ENCODE results near the gene PAPOLB.
"Not testable (repeated sequence)": the region's sequence is repeated elsewhere in the genome, so short reads cannot be mapped to it uniquely, and the experiment has no call there.

Gene PAPOLB

DNA sequence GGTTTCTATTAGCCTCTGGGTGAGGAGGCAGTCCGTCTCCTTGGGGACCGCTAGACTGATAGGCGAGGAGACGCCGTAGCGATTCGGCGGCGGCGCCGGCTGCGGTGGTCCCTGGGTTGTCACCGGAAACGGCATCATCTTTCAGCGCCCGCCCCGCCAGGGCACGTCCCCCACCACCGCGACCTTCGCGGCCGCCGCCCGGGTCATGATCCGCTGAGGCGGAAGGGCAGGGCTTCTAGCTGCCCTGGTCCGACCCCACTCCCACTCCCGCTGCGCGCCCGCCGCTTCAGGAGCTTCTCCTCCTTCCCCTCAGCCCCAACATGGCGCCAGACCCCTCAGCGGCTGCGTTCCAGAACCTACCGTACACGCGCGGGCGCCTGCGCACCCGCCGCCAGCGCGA lies at the start of gene PAPOLB:
Gene PAPOLB, minus strand, starts transcription at position 358 of the 400 bp plus-strand sequence. Its CDS starts 220 bp downstream, at position 138.
- no peak for DNase-seq

DNA sequence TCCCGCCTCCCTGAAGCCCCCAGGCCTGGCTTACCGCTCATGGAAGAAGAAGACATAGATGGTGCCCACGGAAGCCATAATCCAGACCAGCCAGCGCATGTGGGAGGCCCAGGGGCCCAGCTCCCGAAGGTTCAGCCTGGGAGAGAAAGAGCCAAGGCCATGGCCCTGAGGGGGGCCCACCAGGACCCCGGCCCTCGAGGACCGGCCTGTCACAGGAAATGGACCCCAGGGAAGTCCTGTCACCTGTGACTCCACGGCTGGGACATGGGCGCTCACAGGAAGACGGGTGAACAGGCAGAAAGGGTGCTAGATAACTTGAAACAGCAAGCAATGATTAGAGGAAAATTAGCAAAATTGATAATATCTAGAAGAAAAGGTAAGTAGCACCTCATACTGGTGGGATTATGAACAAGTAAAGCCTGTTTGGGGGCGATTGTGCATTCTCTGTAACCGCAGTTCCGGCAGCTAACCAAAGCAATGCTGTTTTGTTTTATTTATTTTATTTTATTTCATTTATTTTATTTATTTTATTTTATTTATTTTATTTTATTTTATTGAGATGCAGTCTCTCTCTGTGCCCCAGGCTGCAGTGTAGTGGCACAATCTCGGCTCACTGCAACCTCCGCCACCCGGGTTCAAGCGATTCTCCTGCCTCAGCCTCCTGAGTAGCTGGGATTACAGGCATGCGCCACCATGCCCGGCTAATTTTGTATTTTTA lies 49.4 kb upstream of the PAPOLB start:
- no peak for DNase-seq

DNA sequence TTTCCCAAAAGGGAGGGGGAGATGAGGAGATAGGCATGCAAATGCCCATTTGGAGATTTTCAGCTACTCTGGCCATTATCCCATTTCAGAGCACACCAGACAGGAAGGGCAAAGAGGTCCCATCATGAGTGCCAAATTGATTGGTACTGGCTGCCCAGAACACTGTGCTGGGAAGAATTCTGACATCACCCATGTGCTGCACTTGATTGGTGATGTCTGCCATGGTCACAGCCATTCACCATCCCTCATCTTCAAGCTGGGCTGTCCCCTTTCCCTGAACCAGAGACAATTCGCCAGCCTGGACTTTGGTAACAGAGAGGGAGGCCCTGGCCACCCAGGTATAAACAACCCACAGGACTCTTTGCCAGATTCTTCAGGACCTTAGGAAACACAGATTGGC lies 44.9 kb upstream of the PAPOLB start:
- no peak for DNase-seq

DNA sequence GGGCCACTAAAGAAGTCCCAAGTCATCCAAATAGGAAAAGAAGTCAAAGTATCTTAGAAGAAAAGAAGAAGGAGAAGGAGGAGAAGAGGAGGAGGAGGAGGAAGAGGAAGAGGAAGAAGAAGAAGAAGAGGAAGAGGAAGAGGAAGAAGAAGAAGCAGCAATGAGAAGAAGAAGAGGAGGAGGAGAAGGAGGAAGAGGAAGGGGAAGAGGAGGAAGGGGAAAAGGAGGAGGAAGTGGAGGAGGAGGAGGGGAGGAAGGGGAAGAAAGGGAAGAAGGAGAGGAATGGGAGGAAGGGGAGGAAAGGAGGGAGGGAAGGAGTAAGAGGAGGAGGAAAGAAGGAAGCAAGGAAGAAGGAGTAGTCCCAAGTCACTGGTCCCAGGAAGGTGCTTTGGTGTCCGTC lies 43.3 kb upstream of the PAPOLB start:
- no peak for DNase-seq

DNA sequence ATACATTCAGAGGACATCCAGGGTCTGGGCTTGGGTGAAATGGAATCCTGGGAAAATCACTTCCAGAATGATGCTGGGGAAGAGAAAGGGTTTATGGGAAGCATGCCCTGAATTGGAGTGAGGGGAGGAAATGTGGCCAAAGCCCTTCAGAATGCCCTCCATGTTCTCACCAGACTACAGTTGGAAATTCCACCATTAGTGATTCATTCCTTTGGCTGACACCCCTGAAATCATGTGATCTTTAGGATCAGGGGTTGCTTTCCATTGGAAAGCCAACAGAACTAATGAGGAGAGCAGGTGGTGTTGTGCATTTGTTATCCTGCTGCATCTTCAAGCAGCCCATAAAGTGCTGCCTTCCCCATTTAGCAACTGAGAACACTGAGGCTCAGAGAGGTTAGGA lies 42.5 kb upstream of the PAPOLB start:
- no peak for DNase-seq

DNA sequence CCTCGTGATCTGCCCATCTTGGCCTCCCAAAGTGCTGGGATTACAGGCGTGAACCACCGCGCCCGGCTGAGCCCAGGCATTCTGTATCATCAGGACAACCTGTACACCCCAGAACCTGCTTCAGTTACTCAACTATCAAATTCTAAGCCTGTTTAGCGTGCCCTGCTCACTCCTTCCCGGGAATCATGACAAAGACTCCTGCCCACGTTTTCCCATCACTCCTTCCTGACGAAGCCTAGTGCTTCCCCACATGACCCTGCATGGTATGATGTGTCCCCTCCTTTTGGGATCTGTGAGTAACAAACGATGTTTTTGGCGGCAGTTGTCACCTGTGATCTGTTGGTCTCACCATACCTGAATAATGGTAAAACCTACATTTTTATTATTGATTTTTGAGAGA lies 33.9 kb upstream of the PAPOLB start:
- DNase-seq, result peak in 1 of 58 donors; percentile 21

DNA sequence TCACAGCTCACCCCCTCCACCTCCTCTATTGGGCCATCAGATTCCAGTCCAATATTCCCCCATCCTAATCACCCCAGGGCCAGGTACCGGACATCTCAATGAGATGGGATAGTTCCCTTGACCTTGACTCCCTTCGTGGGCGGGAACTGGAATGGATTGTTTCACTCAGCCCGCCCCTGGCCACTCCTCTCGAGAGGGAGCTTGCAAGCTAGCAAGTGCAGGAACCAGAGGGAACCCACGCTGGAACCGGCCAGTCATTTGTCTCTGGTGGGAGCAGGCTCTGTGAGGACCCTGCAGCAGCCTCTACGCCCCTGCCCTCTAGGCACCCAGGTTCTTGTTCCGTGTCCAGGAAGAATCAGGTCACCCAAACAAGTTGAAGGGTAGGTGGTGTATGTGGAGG lies 32.7 kb upstream of the PAPOLB start:
- no peak for DNase-seq

DNA sequence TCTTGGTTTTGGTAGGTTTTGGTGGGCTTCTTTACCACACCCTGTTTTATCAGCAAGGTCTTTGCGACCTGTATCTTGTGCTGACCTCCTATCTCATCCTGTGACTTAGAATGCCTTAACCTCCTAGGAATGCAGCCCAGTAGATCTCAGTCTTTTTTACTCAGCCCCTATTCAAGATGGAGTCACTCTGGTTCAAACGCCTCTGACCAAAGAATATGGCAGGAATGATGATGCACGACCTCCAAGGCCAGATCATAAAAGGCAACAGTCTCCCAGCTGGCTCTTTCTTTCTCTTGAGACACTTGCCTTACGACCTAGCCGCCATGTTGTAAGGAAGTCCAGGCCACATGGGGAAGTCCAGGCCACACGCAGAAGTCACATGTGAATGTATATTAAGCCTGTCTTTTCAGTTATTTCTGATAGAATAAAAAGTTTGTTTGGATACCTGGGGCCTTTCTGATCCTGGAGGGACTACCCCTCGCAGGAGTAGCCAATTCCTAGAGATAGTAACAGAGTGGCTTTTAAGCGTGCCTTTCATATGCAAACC lies 32.2 kb upstream of the PAPOLB start:
- no peak for DNase-seq

DNA sequence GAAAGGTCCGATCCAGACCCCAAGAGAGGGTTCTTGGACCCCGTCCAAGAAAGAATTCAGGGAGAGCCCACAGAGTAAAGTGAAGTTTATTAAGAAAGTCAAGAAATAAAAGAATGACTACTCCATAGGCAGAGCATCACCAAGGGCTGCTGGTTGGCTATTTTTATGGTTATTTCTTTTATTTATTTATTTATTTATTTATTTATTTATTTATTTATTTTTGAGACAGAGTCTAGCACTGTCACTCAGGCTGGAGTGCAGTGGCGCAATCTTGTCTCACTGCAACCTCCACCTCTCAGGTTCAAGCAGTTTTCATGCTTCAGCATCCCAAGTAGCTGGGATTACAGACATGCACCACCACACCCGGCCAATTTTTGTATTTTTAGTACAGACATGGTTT lies 31.4 kb upstream of the PAPOLB start:
- DNase-seq, result not testable (repeated sequence)

DNA sequence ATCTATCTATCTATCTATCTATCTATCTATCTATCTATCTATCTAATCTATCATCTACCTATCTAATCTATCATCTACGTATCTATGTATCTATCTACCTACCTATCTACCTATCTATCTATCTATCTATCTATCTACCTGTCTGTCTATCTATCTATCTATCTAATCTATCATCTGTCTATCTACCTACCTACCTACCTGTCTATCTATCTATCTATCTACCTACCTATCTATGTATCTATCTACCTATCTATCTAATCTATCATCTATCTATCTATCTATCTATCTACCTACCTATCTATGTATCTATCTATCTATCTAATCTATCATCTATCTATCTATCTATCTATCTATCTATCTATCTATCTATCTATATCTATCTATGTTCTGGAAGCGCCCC lies 29.7 kb upstream of the PAPOLB start:
- DNase-seq, result not testable (repeated sequence)

DNA sequence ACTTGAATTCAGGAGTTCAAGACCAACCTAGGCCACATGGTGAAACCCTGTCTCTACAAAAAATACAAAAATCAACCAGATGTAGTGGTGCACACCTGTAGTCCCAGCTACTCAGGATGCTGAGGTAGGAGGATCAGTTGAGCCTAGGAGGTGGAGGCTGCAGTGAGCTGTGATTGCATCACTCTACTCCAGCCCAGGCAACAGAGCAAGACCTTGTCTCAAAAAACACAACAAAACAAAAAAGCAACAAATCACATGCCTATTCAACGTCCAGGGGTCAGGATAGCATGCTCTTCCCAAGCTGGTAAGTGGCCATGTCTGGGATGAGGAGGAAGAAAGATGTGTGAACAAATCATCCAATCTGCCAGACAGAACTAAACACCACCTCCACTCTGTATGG lies 27.9 kb upstream of the PAPOLB start:
- DNase-seq, result no peak

DNA sequence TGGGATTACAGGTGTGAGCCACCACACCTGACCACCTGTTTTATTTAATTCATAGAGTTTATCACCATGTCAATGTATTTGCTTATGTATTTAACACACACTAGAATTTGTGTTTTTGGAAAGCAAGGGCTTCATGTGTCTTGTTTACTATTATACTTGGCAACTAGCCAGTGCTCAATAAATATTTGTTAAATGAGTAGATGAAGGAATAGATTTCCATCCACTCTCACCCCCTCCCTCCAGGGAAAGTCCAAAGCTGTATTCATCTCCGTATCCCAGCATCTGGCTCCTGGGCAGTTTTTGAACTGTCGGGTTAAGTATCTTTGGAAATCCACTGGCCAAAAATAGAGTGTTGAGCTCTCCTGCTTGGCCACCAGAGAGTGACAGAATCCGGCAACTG lies 26.3 kb upstream of the PAPOLB start:
- no peak for DNase-seq

DNA sequence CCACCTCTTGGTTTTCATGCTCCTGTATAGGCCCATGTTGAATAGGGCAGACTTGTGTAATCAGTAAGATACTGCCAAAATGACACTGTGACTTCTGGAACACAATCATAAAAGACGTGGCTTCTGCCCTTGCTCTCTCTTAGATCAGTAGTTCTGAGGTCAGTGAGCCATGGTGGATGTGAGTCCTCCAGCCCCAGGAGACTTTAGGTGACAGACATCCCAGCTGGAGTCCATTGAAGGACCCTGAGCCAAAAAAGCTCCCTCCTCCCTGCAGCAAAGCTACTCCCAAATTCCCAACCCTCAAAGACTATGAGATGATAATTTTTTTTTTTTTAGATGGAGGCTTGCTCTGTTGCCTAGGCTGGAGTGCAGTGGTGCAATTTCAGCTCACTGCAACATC lies 24.8 kb upstream of the PAPOLB start:
- no peak for DNase-seq

DNA sequence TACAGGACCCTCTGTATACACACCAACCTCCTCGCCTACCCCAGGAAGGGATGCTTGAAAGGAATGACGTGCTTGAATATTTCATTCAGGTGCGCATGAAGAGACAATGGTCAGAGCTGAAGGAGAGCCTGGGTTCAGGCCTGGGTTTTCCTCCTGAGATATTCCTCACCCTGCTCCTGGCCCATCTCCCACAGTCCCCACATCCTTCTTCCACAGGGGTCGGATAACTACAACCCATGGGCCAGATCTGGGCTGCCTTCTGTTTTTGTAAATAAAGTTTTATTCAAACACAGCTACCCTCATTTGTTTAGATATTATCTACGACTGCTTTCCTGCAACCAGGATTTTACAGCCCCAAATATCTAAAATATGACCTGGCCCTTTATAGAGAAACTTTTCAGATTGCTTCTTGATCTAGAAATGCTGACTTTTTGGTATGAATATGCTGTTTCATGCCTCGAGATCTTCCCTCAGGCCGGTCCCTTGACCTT lies 23.5 kb upstream of the PAPOLB start:
- DNase-seq, result no peak

DNA sequence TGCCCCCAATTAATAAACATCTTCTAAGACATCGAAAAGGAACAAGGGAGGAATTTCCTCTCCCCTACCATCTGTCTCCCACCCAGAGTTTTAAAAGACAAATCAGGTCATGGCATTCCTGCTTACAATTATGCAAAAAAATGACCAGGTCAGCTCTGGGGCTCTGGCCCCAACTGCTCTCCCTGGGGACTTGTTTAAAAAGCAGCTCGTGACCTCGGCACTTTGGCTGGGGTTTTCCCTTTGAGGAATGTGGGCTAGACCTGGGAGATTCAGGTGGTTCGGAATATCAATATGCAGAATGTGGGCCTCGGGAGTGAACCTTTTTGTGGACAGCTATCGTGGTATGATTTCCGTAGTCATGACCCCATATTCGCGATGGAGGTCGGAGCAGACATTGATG lies 22.3 kb upstream of the PAPOLB start:
- no peak for DNase-seq

DNA sequence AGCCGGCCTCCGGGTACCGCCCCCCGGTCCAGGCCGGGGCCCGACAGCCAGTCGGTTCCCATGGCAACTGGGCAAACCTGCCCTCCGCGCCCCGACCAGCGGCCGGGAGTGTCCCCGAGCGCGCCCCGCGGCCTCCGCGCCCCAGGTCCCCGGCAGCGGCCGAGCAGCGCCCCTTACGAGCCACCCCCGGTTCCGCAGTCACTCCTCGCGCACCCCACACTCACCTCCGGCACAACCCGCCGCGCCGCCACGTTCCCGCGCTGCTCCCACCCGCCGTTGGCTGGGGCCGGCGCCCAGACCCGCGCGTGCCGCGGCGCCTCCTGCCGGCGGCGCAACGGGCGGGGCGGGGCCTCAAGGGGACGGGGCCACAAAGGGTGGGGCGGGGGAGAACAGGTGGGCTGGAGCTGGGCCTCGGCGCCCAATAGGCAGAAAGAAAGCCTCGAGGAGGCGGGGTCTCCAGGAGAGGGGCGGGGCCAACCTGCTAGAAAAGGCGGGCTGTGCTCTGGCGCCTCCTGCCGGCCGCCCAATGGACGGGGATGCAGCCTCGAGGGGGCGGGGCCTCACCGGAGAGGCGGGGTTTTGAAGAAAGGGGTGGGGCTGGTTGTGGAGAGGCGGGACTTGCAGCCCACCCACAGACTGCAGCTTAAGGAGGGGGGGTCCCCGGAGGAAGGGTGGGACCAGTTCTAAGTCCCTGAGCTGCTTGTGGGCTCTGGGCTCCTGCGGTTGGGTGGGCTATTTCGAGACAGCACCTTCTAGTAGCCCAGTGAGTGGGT lies 21.7 kb upstream of the PAPOLB start, which contains the start of gene RADIL:
Gene RADIL, minus strand, starts transcription at position 345 of the 773 bp plus-strand sequence. CDS start 5,577 bp downstream, outside the sequence.
- DNase-seq, result peak in 57 of 58 donors; percentile 23 to 96 (median 90)

DNA sequence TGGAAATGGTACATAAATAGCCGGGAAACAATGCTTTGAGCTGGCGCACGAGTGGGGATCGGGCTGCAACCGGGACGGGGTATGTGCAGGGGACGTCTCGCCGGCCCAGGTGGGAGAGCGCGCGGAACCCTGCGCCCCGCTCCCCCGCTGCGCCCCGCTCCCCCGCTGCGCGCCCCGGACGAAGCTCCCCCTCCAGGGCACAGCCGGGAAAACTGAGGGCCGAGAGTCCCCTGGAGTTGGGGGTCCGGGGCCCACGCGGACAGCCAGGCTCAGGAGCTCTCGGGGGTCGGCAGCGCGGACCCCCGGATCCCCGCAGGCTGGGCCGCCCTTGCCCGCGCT lies 21.2 kb upstream of the PAPOLB start:
- DNase-seq, result no peak

DNA sequence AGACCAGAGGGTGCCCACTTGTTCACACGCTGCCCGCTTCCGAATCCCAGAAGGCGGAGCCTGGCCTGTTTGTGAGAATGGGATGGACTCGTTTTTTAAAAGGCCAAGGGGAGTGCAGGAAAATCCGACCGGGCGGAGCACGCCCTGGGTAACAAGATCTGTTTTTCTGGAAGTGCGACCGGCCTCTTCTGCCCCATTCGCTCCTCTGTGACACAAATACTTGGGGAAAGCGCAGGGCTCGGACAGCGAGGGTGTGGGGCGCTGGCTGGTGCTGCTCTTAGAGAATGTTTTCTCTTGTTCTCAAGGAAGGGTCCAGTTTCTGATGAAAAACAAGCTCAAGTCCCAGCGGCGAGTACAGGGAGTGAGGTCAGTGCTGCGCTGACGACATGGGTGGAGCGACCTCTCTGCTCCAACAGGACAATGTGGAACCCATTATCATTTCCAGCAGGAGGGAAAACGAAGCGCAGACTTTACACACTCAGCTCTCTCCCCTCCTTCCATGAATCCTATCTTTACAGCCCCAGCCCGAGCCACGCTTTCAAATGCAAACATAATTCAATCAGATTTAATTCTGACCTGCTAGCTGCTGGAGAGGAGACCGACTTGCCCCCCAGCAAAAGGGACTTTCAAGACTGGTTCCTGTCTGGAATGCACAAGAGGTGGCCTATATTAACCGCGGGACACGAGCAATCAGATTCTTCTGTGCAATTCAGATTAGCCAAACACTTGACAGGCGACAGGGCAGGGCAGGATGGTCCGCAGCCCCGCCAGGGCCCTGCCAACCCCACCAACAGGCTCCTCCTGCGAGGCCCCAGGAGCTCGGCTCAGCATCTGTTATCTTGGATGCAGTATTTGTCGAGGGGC lies 20.6 kb upstream of the PAPOLB start:
- DNase-seq, result peak in 31 of 58 donors; percentile 10 to 63 (median 22)

DNA sequence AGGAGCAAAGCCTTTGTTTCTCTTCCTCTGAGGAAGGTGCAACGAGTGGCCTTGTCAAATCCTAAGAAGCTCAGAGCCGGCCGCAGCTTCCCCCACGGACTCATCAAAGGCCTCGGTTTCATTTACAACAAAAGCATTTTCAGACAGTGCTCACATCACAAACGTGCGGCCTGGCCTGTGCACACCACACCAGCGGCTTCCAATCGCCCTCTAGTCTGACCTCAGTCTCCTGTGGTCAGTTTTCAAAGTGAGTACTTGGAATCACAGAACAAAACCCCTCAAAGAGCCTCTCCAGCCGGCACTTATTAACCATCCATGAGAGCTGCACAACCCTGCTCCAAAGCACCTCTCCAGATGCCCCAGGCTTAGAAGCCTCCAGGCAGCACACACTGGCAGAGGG lies 18.4 kb upstream of the PAPOLB start:
- DNase-seq, result no peak

DNA sequence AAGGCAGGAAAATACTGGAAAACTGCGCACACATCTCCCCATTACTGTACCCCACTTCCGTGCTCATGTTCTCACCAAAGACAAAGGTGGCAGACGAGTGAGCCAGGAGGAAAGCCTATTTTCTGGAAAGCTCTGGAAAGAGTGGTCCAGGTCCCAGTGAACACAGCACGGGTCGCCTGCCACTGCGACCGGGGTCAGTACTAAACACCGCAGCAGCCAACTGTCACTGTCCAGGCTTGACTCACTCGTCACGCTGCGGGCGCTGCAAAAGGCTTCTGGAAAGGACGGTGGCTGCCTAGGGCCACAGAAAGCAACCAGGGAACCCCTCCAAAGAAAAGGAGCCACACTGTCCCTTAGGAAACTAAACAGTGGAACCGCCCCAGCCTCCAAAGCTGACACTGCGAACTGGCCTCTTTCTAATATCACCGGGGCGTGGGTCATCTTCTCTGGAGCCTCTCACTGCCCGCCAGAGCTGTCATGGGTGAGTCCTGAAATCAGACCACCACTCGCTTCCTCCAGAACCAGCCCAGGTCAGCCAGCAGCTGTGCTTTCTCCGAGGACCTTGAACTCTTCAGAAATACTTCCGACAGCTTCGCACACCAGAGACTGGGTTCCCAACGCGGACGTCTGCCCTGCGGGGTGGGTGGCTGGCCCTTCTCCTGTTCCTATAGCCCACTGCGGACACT lies 17.7 kb upstream of the PAPOLB start:
- DNase-seq, result peak in 4 of 58 donors; percentile 9 to 21 (median 12)

Data from anterior cingulate cortex (tissue), 58 donors.